Measurements from ENCODE around the gene OOSP4A.
"Not testable (repeated sequence)": the region's sequence is repeated elsewhere in the genome, so short reads cannot be mapped to it uniquely, and the experiment has no call there.

OOSP4A gene

GRCh38 chr11:59981106-59981770, 17.4 kb downstream of the OOSP4A start:
- DNase-seq (ENCODE audit: low spot score): no peak

DNA sequence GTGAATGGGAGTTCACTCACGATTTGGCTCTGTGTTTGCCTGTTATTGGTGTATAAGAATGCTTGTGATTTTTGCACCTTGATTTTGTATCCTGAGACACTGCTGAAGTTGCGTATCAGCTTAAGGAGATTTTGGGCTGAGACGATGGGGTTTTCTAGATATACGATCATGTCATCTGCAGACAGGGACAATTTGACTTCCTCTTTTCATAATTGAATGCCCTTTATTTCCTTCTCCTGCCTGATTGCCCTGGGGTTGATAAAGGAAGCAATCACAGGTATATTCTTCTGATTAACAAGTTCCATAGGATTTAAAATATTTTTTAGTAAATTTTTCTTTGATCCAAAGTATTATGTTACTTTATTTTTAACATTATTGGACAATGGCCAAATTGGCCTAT, 18.2 kb downstream of the OOSP4A start:
- not testable (repeated sequence) for DNase-seq (ENCODE audit: low spot score)

GRCh38 chr11:59983212-59983611, 19.4 kb downstream of the OOSP4A start:
- no peak for DNase-seq (ENCODE audit: low spot score)

GRCh38 chr11:59984368-59984767, 20.5 kb downstream of the OOSP4A start:
- DNase-seq (ENCODE audit: low spot score): no peak

DNA sequence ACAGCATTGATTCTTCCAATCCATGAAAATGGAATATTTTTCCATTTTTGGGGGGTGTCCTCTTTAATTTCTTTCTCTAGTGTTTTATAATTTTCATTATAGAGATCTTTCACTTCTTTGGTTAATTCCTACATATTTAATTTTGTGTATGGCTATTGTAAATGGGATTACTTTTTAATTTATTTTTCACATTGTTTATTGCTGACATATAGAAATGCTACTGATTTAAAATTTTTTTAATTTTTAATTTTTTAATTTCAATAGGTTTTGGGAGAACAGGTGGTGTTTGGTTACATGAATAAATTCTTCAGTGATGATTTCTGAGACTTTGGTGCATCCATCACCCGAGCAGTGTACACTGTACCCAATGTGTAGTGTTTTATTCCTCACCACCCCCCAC, 26.6 kb downstream of the OOSP4A start:
- DNase-seq (ENCODE audit: low spot score): no peak

DNA sequence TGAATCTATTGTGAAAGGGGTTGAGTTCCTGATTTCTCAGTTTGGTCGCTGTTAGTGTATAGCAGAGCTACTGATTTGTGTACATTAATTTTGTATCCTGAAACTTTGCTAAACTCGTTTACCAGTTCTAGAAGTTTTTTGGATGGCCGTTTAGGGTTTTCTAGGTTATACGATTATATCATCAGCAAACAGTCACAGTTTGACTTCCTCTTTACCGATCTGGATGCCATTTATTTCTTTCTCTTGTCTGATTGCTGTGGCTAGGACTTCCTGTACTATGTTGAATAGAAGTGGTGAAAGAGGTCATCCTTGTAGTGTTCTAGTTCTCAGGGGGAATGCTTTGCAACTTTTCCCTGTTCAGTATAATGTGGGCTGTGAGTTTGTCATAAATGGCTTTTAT, 28.6 kb downstream of the OOSP4A start:
- DNase-seq (ENCODE audit: low spot score): no peak

DNA sequence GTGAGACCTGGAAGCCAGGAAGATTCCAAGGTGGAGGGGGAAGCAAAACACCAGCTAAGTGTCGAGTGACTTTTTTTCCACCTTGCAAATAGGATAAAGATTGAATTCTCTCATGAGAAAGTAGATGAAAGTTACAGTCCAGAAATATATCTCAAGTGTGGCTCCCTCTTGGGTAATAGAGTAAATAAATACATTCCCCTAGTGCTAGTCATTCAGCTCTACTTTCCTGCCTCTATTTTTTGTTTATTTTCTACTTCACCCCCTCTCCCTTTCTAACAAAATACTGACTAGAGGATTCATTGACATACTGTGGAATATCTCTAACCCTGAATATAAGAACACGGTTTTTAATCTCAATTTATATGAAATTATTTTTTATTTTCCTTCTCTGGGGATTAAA, 34.0 kb downstream of the OOSP4A start:
- DNase-seq (ENCODE audit: low spot score): no peak

- no peak for DNase-seq (ENCODE audit: low spot score)
These were observed 35.9 kb downstream of the OOSP4A start for GRCh38 chr11:59999691-60000090.

DNA sequence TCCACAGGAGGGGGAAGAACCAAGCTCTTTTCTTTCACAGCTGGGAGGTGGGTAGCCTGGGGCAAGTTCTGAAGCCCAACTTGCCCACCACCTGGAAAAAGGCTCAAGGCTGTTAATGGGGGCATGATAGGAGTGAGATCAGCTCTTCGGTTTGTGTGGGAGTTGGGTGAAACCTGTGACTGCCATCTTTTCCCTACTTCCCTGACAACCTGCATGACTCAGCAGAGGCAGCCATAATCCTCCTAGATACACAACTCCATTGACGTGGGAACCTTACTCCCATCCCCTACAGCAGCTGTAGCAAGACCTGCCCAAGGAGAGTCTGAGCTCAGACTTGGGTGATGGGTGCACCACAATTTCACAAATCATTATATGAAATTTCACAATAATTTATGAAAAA, 39.9 kb downstream of the OOSP4A start:
- no peak for DNase-seq (ENCODE audit: low spot score)

- no peak for DNase-seq (ENCODE audit: low spot score)
These were observed 41.5 kb downstream of the OOSP4A start for GRCh38 chr11:60005360-60005759.

- no peak for DNase-seq (ENCODE audit: low spot score)
These were observed 53.0 kb downstream of the OOSP4A start, which contains the start of gene OOSP4B for GRCh38 chr11:60016881-60017280. Gene OOSP4B, plus strand, starts transcription at chr11:60017181.

DNA sequence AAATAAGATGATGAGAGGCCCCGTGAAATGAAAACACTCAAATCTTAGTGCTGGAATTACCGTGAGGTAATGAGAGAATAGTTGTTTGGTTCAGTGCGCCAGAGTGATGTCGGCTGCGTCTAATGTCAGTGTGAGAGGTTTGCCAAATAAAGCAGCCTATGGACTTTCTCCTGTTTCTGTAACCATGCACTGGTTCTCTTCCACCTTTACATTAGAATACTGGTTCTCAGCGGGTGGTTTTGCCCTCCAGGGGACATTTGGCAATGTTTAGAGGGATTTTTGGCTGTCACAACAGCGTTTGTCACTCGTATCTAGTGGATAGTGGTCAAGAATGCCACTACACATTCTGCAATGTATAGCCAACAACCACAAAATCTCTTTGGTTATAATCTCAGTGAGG, 54.2 kb downstream of the OOSP4A start:
- DNase-seq (ENCODE audit: low spot score): no peak
